Hematopoietic multipotent progenitor cell treated with erythropoietin and hydrocortisone succinate and interleukin-3 and kit ligand, for 6 days (in vitro differentiated cells): ENCODE measurements around the gene C6orf141.

Experiments
- DNase-seq: peaks from one replicate; pipeline ENCODE4 v3.0.0-alpha.2; 2015

C6orf141 gene

GRCh38 chr6:49540614-49541013 lies 9.9 kb upstream of the C6orf141 start:
- DNase-seq: no peak

GRCh38 chr6:49541210-49541724 lies 9.2 kb upstream of the C6orf141 start:
- DNase-seq: peak; percentile 27

GRCh38 chr6:49541936-49542335 lies 8.5 kb upstream of the C6orf141 start:
- no peak for DNase-seq

- DNase-seq: no peak
Measured at GRCh38 chr6:49543087-49543858, 7.2 kb upstream of the C6orf141 start.

- DNase-seq: no peak
Measured at GRCh38 chr6:49546331-49546730, 4.1 kb upstream of the C6orf141 start.

GRCh38 chr6:49548613-49549304 lies 1.7 kb upstream of the C6orf141 start:
- DNase-seq: no peak

GRCh38 chr6:49549691-49550491 lies 577 bp upstream of the C6orf141 start:
- no peak for DNase-seq

GRCh38 chr6:49551078-49551865 lies 804 bp downstream of the C6orf141 start:
- peak; percentile 34 for DNase-seq

GRCh38 chr6:49551866-49552129 lies 1.3 kb downstream of the C6orf141 start:
- DNase-seq: no peak

- no peak for DNase-seq
Measured at GRCh38 chr6:49552596-49552995, 2.1 kb downstream of the C6orf141 start.

- no peak for DNase-seq
Measured at GRCh38 chr6:49553384-49553783, 2.9 kb downstream of the C6orf141 start.

GRCh38 chr6:49555951-49556350 lies 5.5 kb downstream of the C6orf141 start:
- DNase-seq: no peak

- peak; percentile 17 for DNase-seq
Measured at GRCh38 chr6:49556429-49556837, 6.0 kb downstream of the C6orf141 start.

GRCh38 chr6:49557177-49557576 lies 6.7 kb downstream of the C6orf141 start:
- no peak for DNase-seq

GRCh38 chr6:49558238-49558637 lies 7.8 kb downstream of the C6orf141 start:
- DNase-seq: no peak

GRCh38 chr6:49563006-49563886 lies 12.8 kb downstream of the C6orf141 start:
- peak; percentile 33 for DNase-seq

GRCh38 chr6:49564552-49564951 lies 14.1 kb downstream of the C6orf141 start:
- DNase-seq: no peak

- DNase-seq: no peak
Measured at GRCh38 chr6:49565261-49565660, 14.8 kb downstream of the C6orf141 start.

- no peak for DNase-seq
Measured at GRCh38 chr6:49565855-49566254, 15.4 kb downstream of the C6orf141 start.

GRCh38 chr6:49570474-49571079 lies 20.1 kb downstream of the C6orf141 start:
- peak; percentile 12 for DNase-seq

GRCh38 chr6:49576618-49577017 lies 26.1 kb downstream of the C6orf141 start:
- DNase-seq: no peak
